Erythroblast (primary cell): ENCODE results near the gene LGALS9C.
"Not testable (repeated sequence)": the region's sequence is repeated elsewhere in the genome, so short reads cannot be mapped to it uniquely, and the experiment has no call there.

Experiments
- GATA1 ChIP-seq: IDR thresholded peaks from 2 replicates; pipeline ENCODE4 v1.6.1; 2011; ENCODE audit warnings: low read depth, mild to moderate bottlenecking, control low read depth, low read length, moderate library complexity
- POLR2A ChIP-seq: IDR thresholded peaks from 2 replicates; pipeline ENCODE4 v1.6.1; 2011; ENCODE audit warnings: mild to moderate bottlenecking, low read length

DNA sequence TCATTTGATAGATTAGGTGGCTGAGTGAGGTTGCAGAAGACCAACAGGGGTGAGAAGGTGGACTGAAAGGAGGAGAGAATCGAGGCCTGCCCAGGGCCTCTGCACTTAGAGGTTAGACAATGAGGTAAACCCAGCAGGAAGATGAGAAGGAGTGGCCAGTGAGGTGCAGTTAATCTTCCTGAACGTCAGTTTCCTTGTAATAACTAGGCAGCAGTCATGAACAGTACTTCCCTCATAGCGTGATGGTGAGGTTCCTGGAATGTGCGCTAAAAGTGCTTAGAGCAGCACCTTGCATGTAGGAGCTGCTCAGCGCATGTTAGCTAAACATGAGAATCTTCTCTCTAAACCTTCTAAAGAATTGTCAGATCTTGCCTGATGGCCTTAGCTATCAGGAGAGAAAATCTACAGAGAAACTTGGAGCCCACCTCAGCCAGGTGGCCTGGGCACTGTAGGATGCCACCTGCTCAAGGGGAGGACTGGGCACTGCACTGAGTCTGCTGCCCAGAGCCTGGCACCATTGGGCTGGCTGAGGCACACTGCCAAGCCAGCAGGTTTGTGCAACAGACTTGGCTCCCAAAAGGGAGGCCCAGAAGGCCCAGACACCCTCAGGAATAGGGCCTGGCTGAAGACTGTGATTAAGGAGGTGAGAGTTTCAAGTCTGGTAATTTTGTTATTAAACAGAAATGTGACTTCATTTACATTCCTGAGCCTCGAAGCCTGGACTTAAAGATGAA lies 10.2 kb upstream of the LGALS9C start:
- not testable (repeated sequence) for TF ChIP-seq POLR2A, GATA1
